Neural cell (in vitro differentiated cells): Measurements from ENCODE around the gene PSMD11. TPM values are rescaled to one million over a fixed set of nuclear protein-coding genes. Genes with fewer than 3 reads are reported as not detected.

Experiments used
- H2AFZ ChIP-seq: fragments of 200-600, 300-800 bp; sonication (generic), shearing (Covaris generic); 2 replicates; pipeline ENCODE4 v1.6.0; 2014; ENCODE audit warnings: low read depth, mild to moderate bottlenecking, antibody characterized with exemption, low read length, moderate library complexity
- H3F3A ChIP-seq: fragments of 200-600 bp; shearing (Covaris generic); 2 replicates; pipeline ENCODE4 v1.6.1; 2016; ENCODE audit warnings: mild to moderate bottlenecking, moderate library complexity, mixed read lengths, antibody characterized with exemption, low read length; ENCODE audit not compliant: insufficient read depth, poor library complexity, severe bottlenecking
- H3K27ac ChIP-seq: fragments of 200-600, 300-800 bp; sonication (generic), shearing (Covaris generic); 2 replicates; pipeline ENCODE4 v1.5.1; 2014; ENCODE audit warnings: mild to moderate bottlenecking, low read length, moderate library complexity
- H3K27me3 ChIP-seq: fragments of 300-800, 200-600 bp; sonication (generic), shearing (Covaris generic); 2 replicates; pipeline ENCODE4 v1.6.0; 2014; ENCODE audit warnings: mild to moderate bottlenecking, low read depth, low read length, moderate library complexity; ENCODE audit not compliant: insufficient read depth
- H3K36me3 ChIP-seq: fragments of 300-800, 200-600 bp; sonication (generic), shearing (Covaris generic); 2 replicates; pipeline ENCODE4 v1.5.1; 2014; ENCODE audit warnings: mild to moderate bottlenecking, antibody characterized with exemption, low read length, moderate library complexity; ENCODE audit not compliant: insufficient read depth
- H3K4me2 ChIP-seq: fragments of 300-800, 200-600 bp; sonication (generic), shearing (Covaris generic); 2 replicates; pipeline ENCODE4 v1.6.0; 2014; ENCODE audit warnings: mild to moderate bottlenecking, low read length
- H3K4me3 ChIP-seq: fragments of 300-800, 200-600 bp; sonication (generic), shearing (Covaris generic); 2 replicates; pipeline ENCODE4 v1.5.1; 2014; ENCODE audit warnings: mild to moderate bottlenecking, low read length, moderate library complexity
- H3K79me2 ChIP-seq: fragments of 200-600 bp; shearing (Covaris generic); replicated peaks from 2 replicates; pipeline ENCODE4 v1.6.0; 2014; ENCODE audit warnings: mild to moderate bottlenecking, low read length, moderate library complexity; ENCODE audit not compliant: insufficient read depth
- H3K9ac ChIP-seq: fragments of 300-800, 200-600 bp; sonication (generic), shearing (Covaris generic); 2 replicates; pipeline ENCODE4 v1.6.1; 2016; ENCODE audit warnings: mild to moderate bottlenecking, low read length, mixed read lengths
- H3K9me2 ChIP-seq: fragments of 200-600 bp; shearing (Covaris generic); 2 replicates; pipeline ENCODE4 v1.6.1; 2016; ENCODE audit warnings: mild to moderate bottlenecking, low read length, mixed read lengths; ENCODE audit not compliant: insufficient read depth
- H3K9me3 ChIP-seq: fragments of 200-600, 300-800 bp; sonication (generic), shearing (Covaris generic); 2 replicates; pipeline ENCODE4 v1.6.1; 2016; ENCODE audit warnings: mild to moderate bottlenecking, mixed run types, low read length, moderate library complexity, mixed read lengths
- H4K20me1 ChIP-seq: fragments of 200-600 bp; shearing (Covaris generic); 2 replicates; pipeline ENCODE4 v1.6.1; 2016; ENCODE audit warnings: mild to moderate bottlenecking, mixed run types; ENCODE audit not compliant: insufficient read depth
- EP300 ChIP-seq: fragments of 450-650 bp; conservative IDR thresholded peaks from 2 replicates; pipeline ENCODE4 v1.6.1; 2014; ENCODE audit warnings: antibody characterized with exemption, mild to moderate bottlenecking, moderate library complexity; ENCODE audit not compliant: poor library complexity, severe bottlenecking
- EZH2 ChIP-seq: fragments of 200-600, 300-800 bp; shearing (Covaris generic), sonication (generic); IDR thresholded peaks from 2 replicates; pipeline ENCODE4 v1.6.1; 2014; ENCODE audit warnings: antibody characterized with exemption, low read length, borderline replicate concordance, mild to moderate bottlenecking; ENCODE audit not compliant: insufficient read depth, poor library complexity, severe bottlenecking
- MXI1 ChIP-seq: fragments of 450-650 bp; conservative IDR thresholded peaks from 2 replicates; pipeline ENCODE4 v1.6.1; 2014; ENCODE audit warnings: antibody characterized with exemption, mild to moderate bottlenecking; ENCODE audit not compliant: poor library complexity, severe bottlenecking
- POLR2AphosphoS5 ChIP-seq: IDR thresholded peaks from 2 replicates; pipeline ENCODE4 v1.6.1; 2012
- RAD21 ChIP-seq: fragments of 450-650 bp; conservative IDR thresholded peaks from 2 replicates; pipeline ENCODE4 v1.6.1; 2014; ENCODE audit warnings: antibody characterized with exemption, mild to moderate bottlenecking, moderate library complexity
- SMC3 ChIP-seq: fragments of 450-650 bp; conservative IDR thresholded peaks from 2 replicates; pipeline ENCODE4 v1.6.1; 2014; ENCODE audit warnings: antibody characterized with exemption, mild to moderate bottlenecking, moderate library complexity; ENCODE audit not compliant: poor library complexity
- TAF1 ChIP-seq: IDR thresholded peaks from 2 replicates; pipeline ENCODE4 v1.6.1; 2012; ENCODE audit warnings: low read depth
- polyA plus RNA-seq: library from polyadenylated mRNA; depleted of rRNA; stranded (reverse); fragments of >200 nt; gene quantifications from 2 replicates; pipeline ENCODE4 v1.2.3, GENCODE V29; 2014
- TF ChIP-seq, protein P1 (sequence below): fragments of 450-650 bp; IDR thresholded peaks from 2 replicates; pipeline ENCODE4 v1.5.1; 2014; ENCODE audit warnings: antibody characterized with exemption, mild to moderate bottlenecking, moderate library complexity; ENCODE audit not compliant: poor library complexity, severe bottlenecking
- TF ChIP-seq, protein P2 (sequence below): IDR thresholded peaks from 2 replicates; pipeline ENCODE4 v1.6.1; 2012; ENCODE audit warnings: borderline replicate concordance

The PSMD11 gene
- polyA plus RNA-seq, 1 donor from 2014 or later: 43.9 TPM

DNA sequence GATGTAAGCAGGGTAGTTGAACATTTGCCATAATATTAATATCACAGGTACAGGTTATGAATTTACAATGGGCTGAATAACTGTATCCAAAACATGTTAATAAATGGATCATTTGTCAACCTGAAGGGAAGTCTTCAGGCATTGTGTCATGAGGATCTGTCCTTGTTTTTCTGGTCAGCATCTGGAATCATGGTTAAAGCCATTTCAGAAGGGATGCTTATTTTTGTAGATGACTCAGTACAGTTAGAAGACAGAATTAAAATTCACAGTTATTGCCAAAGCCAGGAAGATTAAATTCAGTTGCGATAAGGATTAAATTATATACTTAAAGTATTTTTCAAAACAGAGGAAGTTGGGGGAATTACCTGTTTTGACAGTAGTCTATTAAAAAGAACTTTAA is 8.0 kb downstream of the PSMD11 start:
- H3K79me2 ChIP-seq: peaks cover 32% of the 10 kb centered on the region
- H3K27me3 ChIP-seq: no peaks in the 10 kb centered on the region
- H3K9me2 ChIP-seq: no peaks in the 10 kb centered on the region
- no peaks in the 10 kb centered on the region for H4K20me1 ChIP-seq
- H3K27ac ChIP-seq: no peak overlapping the region
- peaks cover 24% of the 10 kb centered on the region for H3K36me3 ChIP-seq
- H3K4me3 ChIP-seq: no peak overlapping the region
- no peaks in the 10 kb centered on the region for H3K9me3 ChIP-seq
- no peaks in the 10 kb centered on the region for H3F3A ChIP-seq
- TF ChIP-seq POLR2AphosphoS5: no peak
- TF ChIP-seq TAF1: no peak
- TF ChIP-seq, protein P1, sequence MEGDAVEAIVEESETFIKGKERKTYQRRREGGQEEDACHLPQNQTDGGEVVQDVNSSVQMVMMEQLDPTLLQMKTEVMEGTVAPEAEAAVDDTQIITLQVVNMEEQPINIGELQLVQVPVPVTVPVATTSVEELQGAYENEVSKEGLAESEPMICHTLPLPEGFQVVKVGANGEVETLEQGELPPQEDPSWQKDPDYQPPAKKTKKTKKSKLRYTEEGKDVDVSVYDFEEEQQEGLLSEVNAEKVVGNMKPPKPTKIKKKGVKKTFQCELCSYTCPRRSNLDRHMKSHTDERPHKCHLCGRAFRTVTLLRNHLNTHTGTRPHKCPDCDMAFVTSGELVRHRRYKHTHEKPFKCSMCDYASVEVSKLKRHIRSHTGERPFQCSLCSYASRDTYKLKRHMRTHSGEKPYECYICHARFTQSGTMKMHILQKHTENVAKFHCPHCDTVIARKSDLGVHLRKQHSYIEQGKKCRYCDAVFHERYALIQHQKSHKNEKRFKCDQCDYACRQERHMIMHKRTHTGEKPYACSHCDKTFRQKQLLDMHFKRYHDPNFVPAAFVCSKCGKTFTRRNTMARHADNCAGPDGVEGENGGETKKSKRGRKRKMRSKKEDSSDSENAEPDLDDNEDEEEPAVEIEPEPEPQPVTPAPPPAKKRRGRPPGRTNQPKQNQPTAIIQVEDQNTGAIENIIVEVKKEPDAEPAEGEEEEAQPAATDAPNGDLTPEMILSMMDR: no peak
- TF ChIP-seq MXI1: no peak
- no peak overlapping the region for H3K4me2 ChIP-seq
- H2AFZ ChIP-seq: no peak overlapping the region
- H3K9ac ChIP-seq: no peak overlapping the region

DNA sequence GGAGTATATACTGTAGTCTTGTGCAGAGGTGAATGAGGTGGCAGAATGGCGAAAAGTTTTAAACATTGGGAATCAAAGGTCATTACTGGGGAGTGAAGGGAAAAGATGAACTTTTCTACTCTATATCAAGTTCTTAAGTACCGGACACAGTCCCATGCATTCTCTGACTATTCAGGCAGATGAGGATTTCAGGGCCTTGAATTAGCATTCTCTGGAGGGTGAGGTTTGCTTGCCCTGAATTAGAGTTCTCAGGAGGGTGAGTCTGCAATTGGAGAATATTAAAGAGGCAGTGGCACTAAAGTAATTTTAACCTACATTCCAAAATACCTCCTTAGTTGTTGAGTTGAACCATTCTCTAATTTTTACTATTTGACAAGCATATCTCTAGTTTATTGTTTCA is 9.1 kb downstream of the PSMD11 start:
- Histone ChIP-seq H2AFZ (no peak overlapping the region), H3K4me3 (no peak overlapping the region), H3K9ac (no peak overlapping the region), H3K9me2 (no peaks in the 10 kb centered on the region), H3K27me3 (no peaks in the 10 kb centered on the region), H4K20me1 (no peaks in the 10 kb centered on the region), H3K79me2 (peaks cover 21% of the 10 kb centered on the region), H3F3A (no peaks in the 10 kb centered on the region), H3K4me2 (no peak overlapping the region), H3K9me3 (no peaks in the 10 kb centered on the region), H3K27ac (no peak overlapping the region), H3K36me3 (peaks cover 24% of the 10 kb centered on the region)
- no peak for TF ChIP-seq POLR2AphosphoS5
- no peak for TF ChIP-seq TAF1
- TF ChIP-seq, protein P1: no peak
- no peak for TF ChIP-seq MXI1

DNA sequence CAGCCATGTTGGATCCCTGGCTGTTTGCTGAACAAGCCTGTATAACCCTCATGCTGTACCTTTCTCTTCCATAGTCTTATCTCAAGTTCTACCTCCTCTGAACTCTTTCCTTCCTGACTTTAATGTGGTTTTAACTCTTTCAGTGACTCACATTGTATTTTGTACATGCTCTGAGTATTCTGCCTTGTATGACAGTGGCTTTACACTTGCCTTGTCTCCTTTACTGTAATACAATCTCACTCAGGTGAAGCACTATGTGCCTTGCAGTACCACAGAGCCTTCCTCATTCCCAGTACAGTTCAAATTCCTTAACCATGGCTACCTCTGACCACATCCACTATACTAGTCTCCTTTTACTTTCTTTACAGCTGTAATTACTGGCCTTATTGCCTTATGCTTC is 14.1 kb downstream of the PSMD11 start:
- no peaks in the 10 kb centered on the region for H3K9me3 ChIP-seq
- no peak overlapping the region for H2AFZ ChIP-seq
- no peak overlapping the region for H3K4me3 ChIP-seq
- peaks cover 9% of the 10 kb centered on the region for H3K36me3 ChIP-seq
- H3K27me3 ChIP-seq: no peaks in the 10 kb centered on the region
- no peaks in the 10 kb centered on the region for H4K20me1 ChIP-seq
- H3K9ac ChIP-seq: no peak overlapping the region
- TF ChIP-seq POLR2AphosphoS5 (no peak), EP300 (no peak), EZH2 (no peak), SMC3 (no peak), RAD21 (no peak), MXI1 (no peak), TAF1 (no peak)
- TF ChIP-seq, protein P1: no peak
- TF ChIP-seq, protein P2, sequence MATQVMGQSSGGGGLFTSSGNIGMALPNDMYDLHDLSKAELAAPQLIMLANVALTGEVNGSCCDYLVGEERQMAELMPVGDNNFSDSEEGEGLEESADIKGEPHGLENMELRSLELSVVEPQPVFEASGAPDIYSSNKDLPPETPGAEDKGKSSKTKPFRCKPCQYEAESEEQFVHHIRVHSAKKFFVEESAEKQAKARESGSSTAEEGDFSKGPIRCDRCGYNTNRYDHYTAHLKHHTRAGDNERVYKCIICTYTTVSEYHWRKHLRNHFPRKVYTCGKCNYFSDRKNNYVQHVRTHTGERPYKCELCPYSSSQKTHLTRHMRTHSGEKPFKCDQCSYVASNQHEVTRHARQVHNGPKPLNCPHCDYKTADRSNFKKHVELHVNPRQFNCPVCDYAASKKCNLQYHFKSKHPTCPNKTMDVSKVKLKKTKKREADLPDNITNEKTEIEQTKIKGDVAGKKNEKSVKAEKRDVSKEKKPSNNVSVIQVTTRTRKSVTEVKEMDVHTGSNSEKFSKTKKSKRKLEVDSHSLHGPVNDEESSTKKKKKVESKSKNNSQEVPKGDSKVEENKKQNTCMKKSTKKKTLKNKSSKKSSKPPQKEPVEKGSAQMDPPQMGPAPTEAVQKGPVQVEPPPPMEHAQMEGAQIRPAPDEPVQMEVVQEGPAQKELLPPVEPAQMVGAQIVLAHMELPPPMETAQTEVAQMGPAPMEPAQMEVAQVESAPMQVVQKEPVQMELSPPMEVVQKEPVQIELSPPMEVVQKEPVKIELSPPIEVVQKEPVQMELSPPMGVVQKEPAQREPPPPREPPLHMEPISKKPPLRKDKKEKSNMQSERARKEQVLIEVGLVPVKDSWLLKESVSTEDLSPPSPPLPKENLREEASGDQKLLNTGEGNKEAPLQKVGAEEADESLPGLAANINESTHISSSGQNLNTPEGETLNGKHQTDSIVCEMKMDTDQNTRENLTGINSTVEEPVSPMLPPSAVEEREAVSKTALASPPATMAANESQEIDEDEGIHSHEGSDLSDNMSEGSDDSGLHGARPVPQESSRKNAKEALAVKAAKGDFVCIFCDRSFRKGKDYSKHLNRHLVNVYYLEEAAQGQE: no peak
- no peak overlapping the region for H3K27ac ChIP-seq
- no peak overlapping the region for H3K4me2 ChIP-seq
- H3K79me2 ChIP-seq: no peaks in the 10 kb centered on the region
- no peaks in the 10 kb centered on the region for H3K9me2 ChIP-seq
- H3F3A ChIP-seq: no peaks in the 10 kb centered on the region
